Measurements from ENCODE around the gene TBX21. TPM values are rescaled to one million over a fixed set of nuclear protein-coding genes. Genes with fewer than 3 reads are reported as not detected.
A peak's percentile ranks its signal among the peaks of the same experiment; 100 is the strongest.

Gene TBX21
- total RNA-seq, 1 experiment from 2014 or later, result not detected

DNA sequence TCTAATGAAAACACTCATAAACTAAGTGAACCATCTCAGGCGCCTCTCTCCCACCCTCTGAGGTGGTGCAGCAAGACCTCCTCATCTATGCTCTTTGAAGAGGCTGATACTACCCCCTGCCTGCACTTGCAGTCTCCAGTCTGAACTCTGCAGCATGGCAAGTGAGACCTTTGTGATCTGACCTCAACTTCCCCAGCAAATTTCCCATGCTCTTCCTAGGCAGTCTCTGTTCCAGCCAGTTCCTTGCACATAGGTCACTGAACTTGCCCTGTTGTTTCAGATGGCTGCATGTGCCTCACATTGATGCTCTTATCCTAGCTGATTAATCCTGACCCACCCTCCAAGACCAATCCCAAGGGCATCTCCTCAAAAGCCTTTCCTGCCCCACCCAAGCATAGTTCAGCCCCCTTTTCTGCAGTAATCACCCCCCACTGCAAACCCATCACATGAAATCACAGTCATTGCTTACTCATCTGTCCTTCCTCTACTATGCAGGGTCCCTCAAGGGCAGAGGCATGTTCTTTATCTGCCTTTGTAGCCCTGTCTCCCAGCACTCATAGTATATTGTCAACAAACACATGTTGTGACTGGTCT lies 42.0 kb downstream of the TBX21 start:
- H3K27ac ChIP-seq (ENCODE audit: low read length), result no peak overlapping the region
- TF ChIP-seq EZH2 (IDR thresholded peaks at IDR 0.05; ENCODE audit: low read length, unreplicated experiment), result no peak
- TF ChIP-seq, protein P1, sequence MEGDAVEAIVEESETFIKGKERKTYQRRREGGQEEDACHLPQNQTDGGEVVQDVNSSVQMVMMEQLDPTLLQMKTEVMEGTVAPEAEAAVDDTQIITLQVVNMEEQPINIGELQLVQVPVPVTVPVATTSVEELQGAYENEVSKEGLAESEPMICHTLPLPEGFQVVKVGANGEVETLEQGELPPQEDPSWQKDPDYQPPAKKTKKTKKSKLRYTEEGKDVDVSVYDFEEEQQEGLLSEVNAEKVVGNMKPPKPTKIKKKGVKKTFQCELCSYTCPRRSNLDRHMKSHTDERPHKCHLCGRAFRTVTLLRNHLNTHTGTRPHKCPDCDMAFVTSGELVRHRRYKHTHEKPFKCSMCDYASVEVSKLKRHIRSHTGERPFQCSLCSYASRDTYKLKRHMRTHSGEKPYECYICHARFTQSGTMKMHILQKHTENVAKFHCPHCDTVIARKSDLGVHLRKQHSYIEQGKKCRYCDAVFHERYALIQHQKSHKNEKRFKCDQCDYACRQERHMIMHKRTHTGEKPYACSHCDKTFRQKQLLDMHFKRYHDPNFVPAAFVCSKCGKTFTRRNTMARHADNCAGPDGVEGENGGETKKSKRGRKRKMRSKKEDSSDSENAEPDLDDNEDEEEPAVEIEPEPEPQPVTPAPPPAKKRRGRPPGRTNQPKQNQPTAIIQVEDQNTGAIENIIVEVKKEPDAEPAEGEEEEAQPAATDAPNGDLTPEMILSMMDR (conservative IDR thresholded peaks at IDR 0.05; ENCODE audit: low read depth, low read length), result no peak
- TF ChIP-seq EZH2phosphoT487 (IDR thresholded peaks at IDR 0.05; ENCODE audit: borderline replicate concordance, low read length), result no peak
- no peak overlapping the region for H3K9ac ChIP-seq (ENCODE audit: low read length)
- no peak for ATAC-seq
- POLR2A ChIA-PET (ENCODE audit: unreplicated experiment), result no interaction called here
- H3K36me3 ChIP-seq (ENCODE audit: low read depth, low read length), result no peaks in the 10 kb centered on the region
- H3K9me2 ChIP-seq (replicated peaks; ENCODE audit: low read length), result no peaks in the 10 kb centered on the region
- no peaks in the 10 kb centered on the region for H3K9me3 ChIP-seq (ENCODE audit: low read length)
- H3K79me2 ChIP-seq (ENCODE audit: low read length), result no peaks in the 10 kb centered on the region
- peaks cover 34% of the 10 kb centered on the region for H3K27me3 ChIP-seq (ENCODE audit: low read length)
- no peak for DNase-seq
- CTCF ChIA-PET, result no interaction called here
- H3K4me1 ChIP-seq (ENCODE audit: insufficient read depth, low read length), result no peaks in the 10 kb centered on the region
- H3K4me2 ChIP-seq (ENCODE audit: low read length), result no peak overlapping the region
- no TSS peak for BruUV-seq (replicated peaks)
- H3F3A ChIP-seq (ENCODE audit: low read length, unreplicated experiment), result no peaks in the 10 kb centered on the region
- H3K4me3 ChIP-seq (ENCODE audit: low read length), result no peak overlapping the region
- H4K20me1 ChIP-seq (ENCODE audit: low read length), result no peaks in the 10 kb centered on the region
- H2AFZ ChIP-seq (ENCODE audit: low read length), result no peak overlapping the region
- intact Hi-C loops (cut with micrococcal nuclease), result no loop called here

DNA sequence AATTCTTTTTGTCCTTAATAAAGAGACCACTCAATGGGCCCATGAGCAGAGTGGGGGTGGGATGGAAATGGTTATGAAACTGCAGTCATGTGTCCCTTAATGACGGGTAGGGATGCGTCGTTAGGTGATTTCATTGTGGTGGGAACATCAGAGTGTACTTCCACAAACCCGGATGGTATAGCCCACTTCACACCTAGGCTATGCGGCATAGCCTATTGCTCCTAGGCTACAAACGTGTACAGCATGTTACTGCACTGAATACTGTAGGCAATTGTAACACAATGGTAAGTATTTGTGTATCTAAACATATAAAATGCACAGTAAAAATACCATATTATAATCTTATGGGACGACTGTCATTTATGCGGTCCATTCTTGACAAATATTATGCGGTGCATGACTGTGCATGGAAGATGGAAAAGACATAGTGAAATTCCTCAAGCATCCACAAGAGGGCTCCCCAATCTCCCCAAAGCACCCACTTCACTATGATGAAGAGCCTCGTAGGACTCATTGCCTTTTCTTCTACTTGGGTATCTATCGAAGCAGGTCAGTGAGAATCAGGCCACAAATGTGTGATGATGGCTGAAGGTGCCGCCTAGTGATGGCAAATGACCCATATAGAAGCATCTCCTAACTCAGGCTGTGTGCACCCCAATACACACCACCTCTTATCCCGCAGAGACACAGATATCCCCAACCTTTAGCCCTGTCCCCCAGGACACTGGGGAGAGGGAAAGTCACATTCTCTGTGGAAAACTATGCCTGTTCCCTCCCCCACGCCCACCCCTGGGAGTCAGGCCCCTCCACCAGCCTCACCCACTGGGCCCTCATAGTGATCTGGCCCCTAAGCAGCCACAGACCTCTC lies 43.5 kb downstream of the TBX21 start:
- TF ChIP-seq EZH2 (IDR thresholded peaks at IDR 0.05; ENCODE audit: low read length, unreplicated experiment) (no peak), EZH2phosphoT487 (IDR thresholded peaks at IDR 0.05; ENCODE audit: borderline replicate concordance, low read length) (no peak)
- TF ChIP-seq, protein P1 (conservative IDR thresholded peaks at IDR 0.05; ENCODE audit: low read depth, low read length), result peak; percentile 90
- CTCF ChIA-PET, result interaction anchor here (0.5 kb wide), 1 partner anchor 25 kb away, joined by 5 read pairs; no protein-coding TSS in a partner anchor
- intact Hi-C loops (cut with micrococcal nuclease), result loop anchor here (1.0 to 2.0 kb wide), 2 partner anchors 26 to 54 kb away; partner anchors contain the start of genes LRRC46 and MRPL10
- Histone ChIP-seq H3K27ac (ENCODE audit: low read length) (no peak overlapping the region), H4K20me1 (ENCODE audit: low read length) (no peaks in the 10 kb centered on the region), H3K79me2 (ENCODE audit: low read length) (no peaks in the 10 kb centered on the region), H3K4me2 (ENCODE audit: low read length) (no peak overlapping the region), H2AFZ (ENCODE audit: low read length) (no peak overlapping the region), H3K9ac (ENCODE audit: low read length) (no peak overlapping the region), H3K9me2 (replicated peaks; ENCODE audit: low read length) (no peaks in the 10 kb centered on the region), H3K4me1 (ENCODE audit: insufficient read depth, low read length) (no peaks in the 10 kb centered on the region), H3K36me3 (ENCODE audit: low read depth, low read length) (no peaks in the 10 kb centered on the region), H3K4me3 (ENCODE audit: low read length) (no peak overlapping the region), H3K27me3 (ENCODE audit: low read length) (peaks cover 46% of the 10 kb centered on the region), H3K9me3 (ENCODE audit: low read length) (no peaks in the 10 kb centered on the region), H3F3A (ENCODE audit: low read length, unreplicated experiment) (no peaks in the 10 kb centered on the region)
- no TSS peak for BruUV-seq (replicated peaks)
- DNase-seq, result peak; percentile 75
- ATAC-seq, result peak; percentile 97
- POLR2A ChIA-PET (ENCODE audit: unreplicated experiment), result no interaction called here
